AG08396 (cell line): ENCODE results near the gene BRME1.

Source experiments
- DNase-seq: peaks from one replicate; pipeline ENCODE4 v3.0.0; 2012; ENCODE audit warnings: low spot score, mixed read lengths

BRME1 gene

DNA sequence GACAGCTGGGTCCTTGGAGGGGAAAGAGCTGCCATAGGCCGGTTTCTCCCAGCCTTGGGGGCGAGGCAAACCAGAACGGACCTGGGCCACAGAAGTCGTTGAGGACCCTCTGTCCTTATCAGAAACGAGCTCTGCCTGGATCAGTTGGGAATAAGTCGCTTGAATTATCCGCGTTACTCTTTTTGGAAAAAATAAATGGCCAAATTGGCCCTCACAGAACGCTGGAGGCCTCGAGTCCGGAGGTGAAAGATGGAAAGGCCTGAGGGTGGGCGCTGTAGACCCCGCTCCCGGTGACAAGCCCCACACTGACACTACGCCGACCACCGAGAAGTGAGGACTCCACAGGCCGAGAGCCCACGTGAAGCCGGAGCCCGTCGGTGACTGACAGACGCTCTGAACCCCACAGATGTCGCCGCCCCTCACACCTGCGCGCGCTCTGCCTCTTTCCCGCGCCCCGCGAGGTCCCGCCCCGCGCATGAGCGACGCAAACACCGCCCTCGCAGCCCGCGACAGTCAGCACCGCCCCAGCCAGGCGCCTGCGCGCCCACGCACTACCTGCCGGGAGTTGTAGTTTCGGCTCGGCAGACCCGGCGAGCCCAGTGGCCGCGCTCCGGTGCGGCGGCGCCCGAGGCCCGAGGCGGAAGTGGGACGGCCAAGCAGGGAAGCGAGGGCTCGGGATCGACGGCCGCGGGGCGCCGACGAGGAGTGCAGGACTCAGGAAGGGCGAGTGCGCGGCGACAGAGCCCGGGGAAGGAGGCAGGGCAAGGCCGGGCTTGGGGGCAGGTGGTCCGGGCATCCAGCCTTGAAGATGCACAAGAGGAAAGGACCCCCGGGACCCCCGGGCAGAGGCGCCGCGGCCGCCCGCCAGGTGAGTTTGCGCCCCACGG is at the start of gene BRME1, which contains the start of gene CC2D1A:
Gene BRME1, minus strand, starts transcription at position 484 of the 887 bp plus-strand sequence. CDS start 1,225 bp downstream, outside the sequence.
Gene CC2D1A, plus strand, starts transcription at position 568 of the 887 bp plus-strand sequence. Its CDS starts 241 bp downstream, at position 809.
- DNase-seq = peak; percentile 100

DNA sequence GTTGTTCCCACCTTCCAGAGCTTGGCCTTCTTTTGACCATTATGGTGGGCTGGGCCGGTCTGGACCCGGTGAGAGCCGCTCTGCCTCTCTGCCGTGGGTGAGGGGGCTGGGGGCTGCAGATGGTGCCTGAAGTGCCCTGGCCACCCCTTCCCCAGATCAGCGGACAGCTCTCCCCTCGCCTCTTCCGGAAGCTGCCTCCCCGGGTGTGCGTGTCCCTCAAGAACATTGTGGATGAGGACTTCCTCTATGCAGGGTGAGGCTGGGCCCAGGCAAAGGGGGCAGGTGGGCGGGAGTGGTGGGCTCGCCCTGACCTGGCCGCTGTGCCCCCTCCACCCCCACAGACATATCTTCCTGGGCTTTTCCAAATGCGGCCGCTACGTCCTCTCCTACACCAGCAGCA is 48.3 kb upstream of the BRME1 start:
- DNase-seq = no peak

DNA sequence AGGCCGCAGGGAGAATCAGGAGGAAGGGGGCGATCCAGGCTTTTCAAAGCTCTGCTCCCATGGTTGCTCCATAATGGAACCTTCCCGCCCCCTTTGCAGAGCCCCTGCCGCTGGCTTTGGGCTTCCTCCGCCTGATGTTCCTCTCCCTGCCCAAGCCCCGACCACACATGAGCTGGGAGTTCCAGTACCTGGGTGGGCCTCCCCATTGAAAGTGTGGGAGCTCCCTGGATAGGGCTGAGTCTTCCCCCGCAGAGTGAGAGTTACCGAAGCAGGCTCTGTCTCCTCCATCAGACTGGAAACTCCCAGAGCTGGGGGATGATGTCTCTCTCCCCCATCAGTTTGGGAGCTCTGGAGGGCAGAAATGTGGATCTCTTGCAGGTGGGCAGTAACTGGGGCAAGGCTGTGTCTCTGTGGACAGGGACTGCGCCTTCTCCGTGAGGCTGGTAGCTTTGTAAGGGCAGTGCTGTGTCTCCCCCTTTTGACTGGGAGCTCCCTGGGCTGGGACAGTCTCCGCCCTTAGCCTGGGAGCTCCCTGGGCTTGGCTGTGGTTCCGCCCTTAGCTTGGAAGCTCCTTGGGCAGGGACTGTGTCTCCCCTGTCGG is 47.1 kb upstream of the BRME1 start:
- peak; percentile 90 for DNase-seq

DNA sequence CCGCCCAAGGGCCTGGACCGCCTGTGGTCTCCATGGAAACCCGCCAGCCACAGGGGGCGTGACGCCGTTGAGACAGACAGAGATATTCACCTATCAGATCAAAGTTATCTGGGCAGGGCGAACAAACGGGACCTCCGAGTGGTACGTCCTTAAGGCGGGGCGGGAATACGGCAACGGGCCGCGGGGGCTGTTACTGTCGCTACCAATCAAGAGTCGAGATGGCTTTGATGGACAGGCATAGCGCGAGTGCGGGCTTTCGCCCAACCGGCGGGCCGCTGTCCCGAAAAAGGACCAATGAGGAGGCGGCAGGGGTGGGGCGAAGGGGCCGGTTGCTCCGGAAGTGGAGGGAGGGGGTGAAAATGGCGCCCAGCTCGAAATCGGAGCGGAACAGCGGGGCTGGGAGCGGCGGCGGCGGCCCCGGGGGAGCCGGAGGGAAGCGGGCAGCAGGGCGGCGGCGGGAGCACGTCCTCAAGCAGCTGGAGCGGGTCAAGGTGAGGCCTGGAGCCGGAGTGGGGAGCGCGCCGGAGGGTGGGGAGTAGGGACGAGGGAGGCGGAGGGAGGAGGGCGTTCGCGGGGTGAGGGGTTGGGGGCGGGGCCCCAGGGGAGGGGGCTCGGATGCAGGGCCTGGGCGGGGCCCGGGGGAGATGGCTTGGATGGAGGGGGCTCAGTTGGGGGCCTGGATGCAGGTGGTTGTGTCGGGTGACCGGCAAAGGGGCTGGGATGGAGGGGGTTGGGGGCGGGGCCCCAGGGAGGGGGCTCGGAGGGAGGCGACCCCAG is 46.4 kb upstream of the BRME1 start, which contains the start of gene DCAF15:
Gene DCAF15, plus strand, starts transcription at position 356 of the 777 bp plus-strand sequence. Its CDS starts 4 bp downstream, at position 360.
- peak; percentile 100 for DNase-seq

DNA sequence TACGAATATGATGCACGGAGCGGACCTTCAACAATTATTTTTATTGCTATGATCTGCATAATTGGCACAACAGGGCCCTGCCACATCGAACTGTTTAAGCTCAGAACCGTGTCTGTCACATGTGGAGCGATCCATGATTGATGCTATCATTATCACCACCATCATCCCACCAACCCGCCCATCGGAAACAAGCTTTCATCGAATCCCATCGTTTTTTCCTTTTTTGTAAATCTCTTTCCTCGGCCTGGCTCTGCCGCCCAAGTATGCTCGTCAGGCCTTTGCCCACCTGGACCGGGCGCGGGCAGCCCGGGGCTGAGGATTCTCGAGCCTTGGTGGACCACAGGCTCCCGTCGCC is 45.9 kb upstream of the BRME1 start:
- DNase-seq = no peak

DNA sequence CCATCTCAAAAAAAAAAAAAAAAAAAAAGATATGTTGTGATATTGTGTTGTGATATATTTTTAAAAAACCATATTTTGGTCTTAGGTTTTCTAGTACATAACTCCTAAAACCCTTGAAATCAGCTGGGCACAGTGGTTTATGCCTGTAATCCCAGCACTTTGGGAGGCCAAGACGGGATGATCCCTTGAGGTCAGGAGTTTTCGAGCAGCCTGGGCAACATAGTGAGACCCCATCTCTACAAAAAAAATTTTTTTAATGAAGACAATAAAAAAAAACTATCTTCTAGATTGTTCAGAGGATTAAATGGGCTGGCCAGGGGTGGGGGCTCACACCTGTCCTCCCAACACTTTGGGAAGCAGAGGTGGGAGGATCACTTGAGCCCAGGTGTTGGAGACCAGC is 45.1 kb upstream of the BRME1 start:
- no peak for DNase-seq

DNA sequence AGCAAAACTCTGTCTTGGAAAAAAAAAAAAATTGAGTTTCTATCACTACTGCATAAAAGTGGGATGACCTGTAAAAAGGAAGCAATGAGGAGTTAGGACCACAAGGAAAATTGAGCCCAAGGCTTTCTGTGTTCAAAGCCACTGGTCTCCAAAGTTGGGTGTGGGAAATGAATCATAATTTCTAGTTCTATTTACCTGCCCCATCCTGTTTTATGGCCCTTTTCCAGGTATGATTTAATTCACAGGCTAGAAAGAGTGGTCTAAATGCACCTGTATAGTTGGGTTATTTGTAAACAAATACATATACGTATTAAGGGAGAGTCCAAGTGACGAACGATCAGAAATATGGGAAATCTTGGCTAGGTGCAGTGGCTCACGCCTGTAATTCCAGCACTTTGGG is 40.5 kb upstream of the BRME1 start:
- DNase-seq = no peak

DNA sequence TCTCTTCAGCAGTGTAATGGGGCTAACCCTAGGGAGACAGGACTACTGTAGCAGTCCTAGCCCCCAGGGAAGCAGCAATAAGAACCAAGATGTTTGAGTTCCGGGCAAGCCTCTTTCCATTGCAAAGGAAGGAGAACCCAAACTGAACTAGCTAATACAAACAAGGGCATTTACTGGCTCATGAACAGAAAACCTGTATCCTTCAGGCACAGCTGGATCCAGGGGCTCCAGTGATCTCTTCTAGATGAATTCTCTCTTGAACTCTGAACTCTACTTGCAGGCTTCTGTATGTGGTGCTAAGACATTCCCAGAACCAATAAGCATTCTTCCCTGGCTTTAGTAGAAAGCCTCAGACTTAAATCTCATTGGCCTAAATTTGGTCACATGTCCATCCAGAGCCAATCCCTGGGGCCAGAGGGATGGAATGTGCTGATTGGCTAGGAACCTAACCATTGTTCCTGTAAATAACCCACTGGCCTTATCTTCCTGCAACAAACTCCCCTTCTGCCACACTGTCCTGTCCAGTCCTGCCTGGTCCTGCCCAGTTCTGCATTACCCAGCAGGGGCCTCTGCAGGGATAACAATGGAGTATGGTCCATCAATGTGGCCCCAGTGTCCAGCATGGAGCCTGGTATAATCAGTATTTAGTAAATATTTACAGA is 36.2 kb upstream of the BRME1 start:
- no peak for DNase-seq

DNA sequence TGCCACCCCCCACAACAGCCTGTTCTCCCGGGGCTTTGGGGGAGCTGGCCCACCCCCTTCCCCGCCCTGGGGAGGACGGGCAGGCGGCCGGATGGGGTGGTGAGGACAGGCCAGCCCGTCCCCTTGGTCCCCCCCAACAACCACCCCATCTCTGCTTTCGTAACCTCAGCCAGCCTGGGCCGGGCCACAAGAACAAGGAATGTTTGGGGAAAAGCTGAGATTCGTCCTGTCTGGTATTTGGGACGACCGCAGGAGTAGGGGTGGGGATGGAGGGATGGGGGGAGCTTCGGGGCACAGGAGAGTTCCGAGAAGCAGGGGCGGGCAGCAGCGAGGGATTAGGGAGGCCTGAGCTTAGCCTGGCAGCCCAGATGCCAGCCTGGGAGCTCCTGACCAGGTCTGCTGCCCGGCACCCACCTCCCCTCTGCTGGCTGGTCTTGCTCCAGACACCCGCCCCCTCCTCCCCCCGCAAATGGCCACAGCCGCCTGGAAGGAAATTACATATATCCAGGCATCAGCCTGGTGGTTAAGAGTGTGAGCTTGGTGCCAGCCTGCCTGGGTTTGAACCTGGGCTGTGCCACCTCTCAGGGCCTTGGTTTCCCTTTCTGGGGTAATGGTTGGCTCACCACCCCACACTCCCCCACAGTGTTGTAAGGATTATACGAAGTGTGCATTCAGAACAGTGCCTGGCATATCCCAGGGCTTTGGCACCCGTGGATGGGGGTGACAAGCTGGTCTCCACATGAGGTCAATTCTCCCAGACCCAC is 32.6 kb upstream of the BRME1 start, which contains the start of gene PODNL1:
Gene PODNL1, minus strand, starts transcription at position 117 of the 764 bp plus-strand sequence. CDS start 236 bp downstream, outside the sequence.
- DNase-seq = peak; percentile 86

DNA sequence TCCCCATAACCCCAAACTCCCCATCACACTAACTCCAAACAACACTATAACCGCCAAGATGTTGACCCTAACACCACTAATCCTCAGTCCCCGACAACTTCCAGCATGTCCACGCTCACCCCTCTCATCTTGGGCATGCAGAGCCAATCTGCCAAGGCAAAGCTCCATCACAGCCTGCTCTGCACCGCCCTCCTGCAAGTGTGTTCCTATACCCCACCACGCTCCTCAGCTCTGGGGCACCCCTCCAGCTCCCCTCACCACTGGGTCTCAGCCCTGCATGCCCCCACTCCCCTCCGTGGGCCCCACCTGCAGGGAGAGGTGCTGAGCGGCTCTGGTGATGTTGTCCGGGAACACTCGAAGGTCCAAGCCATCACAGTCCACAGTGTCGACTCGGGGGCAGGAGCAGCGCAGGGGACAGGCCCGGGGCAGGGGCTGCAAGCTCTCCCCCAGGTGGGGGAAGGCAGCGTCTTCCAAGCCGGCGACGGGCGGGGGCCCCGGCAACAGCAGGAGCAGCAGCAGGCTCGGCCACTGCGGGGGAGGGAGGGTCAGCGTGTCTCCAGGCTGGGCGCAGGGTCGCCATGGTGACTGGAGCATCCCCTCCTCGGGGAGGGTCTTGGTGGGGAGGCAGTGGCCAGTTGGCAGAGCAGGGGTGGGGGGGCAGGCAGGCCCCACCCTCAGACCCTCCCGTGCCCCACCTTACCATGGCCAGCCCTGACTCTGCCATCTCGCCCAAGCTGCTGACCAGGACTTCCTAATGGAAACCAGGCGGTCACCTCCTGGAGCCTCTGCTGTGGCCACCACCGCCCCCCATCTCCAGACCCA is 31.8 kb upstream of the BRME1 start:
- DNase-seq = no peak

DNA sequence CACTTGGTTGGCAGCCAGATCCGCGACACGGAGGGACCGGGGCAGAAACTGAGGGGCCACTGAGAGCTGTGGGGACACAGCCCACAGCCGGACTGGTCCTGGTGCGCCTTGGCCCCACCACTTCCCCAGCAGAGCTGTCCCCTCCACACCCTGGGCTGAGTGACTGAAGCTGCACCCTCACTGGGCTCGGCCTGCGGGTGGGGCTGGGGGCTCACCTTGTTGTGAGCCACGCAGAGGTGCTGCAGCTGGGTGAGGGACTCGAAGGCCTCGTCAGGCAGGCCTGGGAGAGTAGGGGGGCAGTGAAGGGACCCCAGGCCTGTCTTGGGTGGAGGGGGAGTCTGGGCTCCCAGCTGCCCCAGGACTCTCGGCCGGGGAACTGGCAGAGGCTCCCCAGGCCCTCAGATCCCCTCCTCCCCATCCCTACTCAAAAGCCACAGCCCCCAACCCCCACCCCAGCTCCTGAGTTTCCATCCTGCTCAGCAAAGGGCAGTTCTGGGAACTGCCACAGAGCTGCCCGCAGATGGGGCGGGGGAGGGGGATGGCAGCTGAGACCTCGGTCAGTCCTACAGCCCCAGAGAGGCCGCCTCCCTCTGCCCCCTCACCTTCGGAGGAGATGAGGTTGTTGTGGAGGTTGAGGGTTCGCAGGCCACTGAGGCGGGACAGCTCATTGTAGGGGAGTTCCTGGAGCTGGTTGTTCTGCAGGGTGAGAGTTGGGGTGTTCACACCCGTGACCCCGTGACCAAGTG is 30.0 kb upstream of the BRME1 start:
- DNase-seq = no peak

DNA sequence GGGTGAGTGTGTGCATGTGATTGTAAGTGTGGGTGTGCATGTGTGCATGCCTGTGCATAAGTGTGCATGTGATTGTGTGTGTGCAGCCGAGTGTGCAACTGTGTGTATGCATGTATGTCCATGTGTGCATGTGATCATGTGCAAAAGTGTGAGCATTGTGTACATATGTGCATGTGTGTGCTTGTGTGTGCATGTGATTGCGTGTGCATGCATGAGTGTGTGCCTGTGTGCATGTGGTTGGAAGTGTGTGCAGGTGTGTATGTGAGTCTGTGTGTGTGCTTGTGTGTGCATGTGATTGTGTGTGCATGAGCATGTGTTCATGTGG is 28.8 kb upstream of the BRME1 start:
- no peak for DNase-seq

DNA sequence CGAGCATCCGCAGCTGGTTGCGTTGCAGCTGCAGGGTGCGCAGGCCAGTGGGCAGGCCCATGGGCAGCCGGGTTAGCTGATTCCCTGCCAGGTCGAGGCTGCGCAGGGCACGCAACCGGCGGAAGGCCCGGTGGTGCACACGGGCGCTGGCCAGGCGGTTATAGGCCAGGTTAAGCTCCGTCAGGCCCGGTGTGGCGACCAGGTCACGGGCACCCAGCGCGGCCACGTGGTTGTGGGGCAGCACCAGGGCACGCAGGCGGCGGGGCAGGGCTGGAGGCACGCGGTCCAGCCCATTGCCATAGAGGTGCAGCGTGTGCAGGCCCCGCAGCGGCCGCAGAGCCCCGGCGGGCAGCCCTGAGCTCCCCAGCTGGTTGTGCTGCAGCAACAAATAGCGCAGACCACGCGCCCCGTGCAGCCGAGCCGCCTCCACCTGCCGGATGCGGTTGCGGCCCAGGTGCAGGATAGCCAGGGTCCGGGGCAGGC is 27.0 kb upstream of the BRME1 start:
- no peak for DNase-seq

DNA sequence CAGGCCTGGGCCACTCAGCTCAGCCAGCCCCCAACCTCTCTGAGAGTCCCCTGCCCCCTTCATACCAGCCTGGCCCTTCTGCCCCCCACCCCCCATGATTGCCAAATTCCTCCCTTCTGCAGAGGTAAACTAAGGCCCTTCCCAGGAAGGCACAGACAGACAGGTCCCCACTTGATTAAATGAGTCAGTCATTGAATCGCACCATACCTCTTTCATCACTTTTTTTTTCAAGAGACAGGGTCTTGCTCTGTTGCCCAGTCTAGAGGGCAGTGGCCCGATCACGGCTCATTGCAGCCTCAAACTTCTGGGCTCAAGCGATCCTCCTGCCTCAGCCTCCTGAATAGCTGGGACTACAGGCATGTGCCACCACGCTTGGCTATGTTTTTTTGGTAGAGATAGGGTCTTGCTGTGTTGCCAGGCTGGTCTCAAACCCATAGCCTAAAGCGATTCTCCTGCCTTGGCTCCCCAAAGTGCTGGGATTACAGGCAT is 26.3 kb upstream of the BRME1 start:
- no peak for DNase-seq

DNA sequence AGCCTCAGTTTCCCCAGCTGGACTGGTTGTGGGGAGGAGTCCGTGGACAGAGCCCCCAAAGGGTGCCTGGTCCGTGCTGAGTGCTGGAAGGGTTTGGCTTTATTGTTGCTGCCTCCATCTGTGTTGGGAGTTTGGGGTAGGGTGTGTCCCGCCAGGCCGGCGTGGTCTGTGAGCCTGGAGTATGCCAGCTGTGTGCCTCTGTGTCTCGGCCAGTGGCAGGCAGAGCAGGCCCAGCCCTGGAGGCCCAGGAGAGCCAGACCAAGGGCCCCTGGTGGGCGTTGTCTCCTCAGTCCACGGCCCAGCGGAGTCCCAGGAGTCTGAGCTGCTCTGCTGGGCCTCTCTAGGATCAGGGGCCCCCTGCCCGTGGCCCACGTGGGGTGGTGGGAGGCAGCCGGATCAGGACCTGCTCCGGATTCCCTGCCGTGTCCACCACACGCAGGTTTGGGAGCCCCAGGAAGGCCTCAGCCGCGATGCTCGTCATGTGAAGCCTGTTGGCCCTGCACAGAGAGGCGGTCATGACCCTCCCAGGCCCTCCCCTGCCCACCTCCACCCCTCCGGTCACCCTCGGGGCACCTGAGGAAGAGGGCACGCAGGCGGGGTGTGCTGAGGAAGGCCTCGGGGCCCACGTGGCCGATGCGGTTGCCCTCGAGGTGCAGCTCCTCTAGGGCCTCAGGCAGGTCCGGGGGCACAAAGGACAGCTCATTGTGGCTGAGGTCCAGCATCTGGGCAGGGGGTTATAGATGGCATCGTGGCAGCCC is 25.7 kb upstream of the BRME1 start:
- DNase-seq = no peak

DNA sequence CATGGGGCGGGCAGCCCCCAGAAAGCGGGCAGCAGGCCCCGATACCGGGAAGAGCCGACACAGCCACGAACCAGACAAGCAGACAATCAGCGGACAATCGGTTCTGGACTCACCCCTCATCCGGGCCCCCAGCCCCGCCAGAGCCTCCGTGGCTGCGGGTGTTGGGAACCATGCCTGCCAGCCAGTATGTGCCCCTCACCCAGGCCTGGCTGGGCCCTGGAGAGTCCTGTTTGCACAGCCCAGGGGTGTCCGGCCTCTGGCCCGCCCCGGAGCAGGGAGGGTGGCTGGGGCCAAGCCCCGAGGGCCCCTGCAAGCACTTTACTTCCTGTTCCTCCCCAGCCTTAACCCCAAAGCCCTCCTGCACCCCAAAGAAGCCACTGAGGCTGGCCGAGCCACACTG is 24.5 kb upstream of the BRME1 start:
- no peak for DNase-seq

DNA sequence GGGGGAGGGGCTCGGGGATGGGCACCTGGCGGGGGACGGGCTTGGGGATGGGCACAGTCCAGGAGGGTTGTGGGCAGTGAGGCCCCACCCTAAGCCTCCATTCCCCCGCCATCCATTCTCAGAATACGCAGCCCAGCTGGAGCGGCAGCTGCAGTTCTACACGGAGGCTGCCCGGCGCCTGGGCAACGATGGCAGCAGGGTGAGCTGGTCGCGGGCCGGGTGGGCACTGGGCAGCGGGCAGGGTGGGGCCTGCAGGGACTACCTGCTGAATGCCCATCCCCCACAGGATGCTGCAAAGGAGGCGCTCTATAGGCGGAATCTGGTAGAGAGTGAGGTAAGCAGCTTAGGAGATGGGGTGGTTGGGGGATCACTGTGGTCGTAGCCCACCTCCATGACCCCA is 24.0 kb upstream of the BRME1 start:
- no peak for DNase-seq

DNA sequence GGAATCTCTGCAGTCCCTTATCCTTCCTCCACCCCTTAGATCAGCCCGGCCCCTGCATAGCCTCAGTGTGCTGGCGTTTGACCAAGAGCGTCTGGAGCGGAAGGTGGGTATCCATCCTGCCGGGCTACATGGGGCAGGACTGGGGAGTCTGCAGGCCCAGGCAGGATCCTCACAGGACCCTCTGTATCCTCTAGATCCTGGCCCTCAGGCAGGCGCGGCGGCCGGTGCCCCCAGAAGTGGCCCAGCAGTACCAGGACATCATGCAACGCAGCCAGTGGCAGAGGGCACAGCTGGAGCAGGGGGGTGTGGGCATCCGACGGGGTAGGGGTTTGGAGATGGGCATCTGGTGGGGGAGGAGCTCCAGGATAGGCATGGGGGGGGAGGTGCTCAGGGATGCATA is 23.4 kb upstream of the BRME1 start:
- DNase-seq = peak; percentile 14

DNA sequence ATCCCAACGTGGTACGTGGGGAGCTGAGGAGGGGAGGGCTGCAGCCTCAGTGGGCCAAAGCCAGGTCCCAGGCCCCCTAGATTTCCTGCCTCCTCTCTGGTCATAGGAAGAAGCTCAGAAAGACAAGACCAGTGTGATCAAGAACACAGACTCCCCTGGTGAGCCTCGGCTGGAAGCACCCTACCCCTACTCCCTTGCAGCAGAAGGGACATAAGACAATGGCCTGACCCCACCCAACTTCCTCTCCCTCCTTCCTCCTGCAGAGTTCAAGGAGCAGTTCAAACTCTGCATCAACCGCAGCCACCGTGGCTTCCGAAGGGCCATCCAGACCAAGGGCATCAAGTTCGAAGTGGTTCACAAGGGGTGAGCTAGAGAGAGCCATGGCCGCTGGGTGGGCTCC is 20.8 kb upstream of the BRME1 start:
- no peak for DNase-seq
